Activated T-cell treated with anti-CD3 and anti-CD28 coated beads for 1 hour (primary cell): ENCODE data around the gene FAM240A.

Experiments
- DNase-seq: peaks from one replicate; pipeline ENCODE4 v3.0.0-alpha.2; 2020; ENCODE audit warnings: low read depth

Gene FAM240A

DNA sequence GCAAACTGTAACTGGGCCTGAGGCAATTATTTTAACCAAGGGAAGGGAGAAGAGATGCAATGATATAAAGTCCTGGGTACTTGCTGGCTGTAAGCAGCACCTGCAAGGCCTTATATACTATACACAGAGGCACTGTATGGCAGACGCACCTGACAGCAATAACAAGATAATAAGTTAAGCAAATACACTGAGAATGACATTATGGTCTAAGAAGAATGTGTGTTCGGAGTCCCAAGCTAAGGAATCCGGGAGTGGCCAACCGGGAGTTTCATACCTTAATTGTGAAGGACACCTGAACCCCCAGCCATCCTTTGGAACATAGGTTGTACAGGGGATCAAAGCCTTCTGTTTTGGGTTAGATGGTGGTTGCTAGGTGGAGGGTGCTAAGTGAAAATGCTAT, 13.7 kb downstream of the FAM240A start:
- no peak for DNase-seq

DNA sequence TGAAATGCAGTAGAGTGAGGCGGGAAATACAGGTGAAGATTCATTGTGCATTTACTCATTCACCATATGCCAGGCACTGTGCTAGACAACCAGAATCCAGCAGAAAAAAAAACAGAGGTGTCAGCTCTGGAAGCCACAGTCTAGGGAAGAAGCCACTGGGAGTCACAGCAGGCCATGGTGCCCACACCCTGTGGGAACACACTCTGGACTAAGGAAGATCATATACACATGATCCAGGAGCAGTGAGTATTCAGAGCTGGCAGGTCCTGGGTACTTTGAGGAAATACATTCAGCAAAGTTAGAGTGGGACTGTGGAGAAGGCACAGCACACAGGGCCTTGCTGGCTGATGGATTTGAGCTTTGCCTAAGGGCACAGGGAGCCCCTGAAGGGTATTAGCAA, 14.8 kb downstream of the FAM240A start:
- no peak for DNase-seq

DNA sequence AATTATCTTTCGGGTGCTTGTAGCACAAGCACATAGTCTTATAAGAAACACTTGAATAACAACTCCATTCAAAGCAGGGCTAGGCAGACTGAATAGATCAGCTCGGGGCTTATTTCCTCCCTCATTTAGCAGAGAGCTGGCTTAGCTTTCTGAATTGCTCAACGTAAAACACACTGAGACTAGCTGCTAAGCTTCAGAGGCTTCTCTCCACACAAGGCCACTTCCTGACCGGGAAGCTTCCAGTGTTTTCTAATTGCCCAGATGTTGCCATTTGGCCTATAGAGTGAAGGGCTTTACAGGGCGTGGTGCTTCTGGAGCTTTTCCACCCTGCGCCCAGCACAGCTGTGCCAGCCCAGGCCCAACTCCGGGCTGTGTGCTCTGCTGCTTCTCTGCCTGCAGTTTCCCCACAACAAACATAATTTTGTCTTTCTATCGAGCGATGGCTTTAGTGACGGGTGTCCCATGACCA, 16.6 kb downstream of the FAM240A start:
- DNase-seq = no peak

DNA sequence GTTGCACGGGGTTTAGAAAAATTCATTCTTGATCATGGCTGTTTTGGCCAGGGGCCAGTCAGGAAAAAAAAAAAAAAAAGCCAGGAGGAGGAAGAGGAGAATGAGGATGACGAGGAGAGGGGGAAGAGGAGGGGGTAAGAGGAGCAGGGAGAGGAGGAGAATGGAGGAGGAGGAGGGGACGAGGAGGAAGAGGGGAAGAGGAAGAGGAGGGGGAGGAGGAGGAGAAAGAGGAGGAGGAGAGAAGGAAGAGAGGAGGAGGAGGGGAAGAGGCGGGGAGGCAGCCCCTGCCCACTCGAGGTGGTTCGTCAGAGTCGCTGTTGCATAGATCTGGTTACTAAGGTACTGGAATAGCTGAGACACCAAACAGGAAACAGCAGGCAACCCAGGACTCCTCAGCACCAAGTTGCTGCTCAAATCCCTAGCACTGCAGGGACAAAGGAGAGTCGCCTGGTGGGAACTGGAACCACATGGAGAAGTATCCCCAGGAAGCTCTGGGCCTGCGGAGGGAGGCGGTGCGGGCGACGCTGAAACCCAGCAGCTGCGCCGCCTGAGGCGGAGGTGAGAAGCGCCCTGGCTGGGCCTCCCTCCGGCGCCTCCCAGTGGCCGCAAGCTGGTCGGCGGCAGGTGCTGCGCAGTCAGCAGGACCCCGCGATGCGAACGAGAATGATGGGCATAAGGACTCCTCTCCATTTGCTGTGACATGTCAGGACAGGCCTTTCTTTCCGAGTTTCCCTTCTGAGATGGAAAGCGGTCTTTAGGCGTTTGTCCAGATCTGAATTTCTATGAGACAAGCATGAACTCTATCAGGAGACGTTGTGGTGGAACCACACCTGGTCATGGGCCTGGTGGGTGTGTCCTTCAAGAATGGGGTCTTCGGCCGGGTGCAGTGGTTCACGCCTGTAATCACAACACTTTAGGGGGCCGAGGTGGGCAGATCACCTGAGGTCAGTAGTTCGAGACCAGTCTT, 17.5 kb downstream of the FAM240A start:
- DNase-seq = peak; percentile 68

DNA sequence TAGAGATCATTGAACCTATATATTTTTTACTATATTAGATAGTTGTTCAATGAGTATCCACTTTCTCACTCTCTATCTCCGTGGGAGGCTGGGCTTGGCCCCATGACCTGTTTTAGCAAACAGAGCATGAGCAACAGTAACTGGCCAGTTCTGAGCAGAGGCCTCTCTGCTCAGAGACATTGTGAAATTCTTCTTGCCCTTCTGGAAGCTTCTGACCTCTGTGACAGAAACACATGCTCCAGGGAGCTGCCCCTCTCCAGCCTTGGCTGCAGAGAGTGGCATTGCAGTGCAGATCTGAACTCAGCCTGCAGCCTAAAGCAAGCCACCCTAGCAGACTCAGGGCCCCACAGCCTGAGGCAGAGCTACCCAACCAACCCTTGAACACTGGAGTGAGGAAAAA, 20.5 kb downstream of the FAM240A start:
- no peak for DNase-seq

DNA sequence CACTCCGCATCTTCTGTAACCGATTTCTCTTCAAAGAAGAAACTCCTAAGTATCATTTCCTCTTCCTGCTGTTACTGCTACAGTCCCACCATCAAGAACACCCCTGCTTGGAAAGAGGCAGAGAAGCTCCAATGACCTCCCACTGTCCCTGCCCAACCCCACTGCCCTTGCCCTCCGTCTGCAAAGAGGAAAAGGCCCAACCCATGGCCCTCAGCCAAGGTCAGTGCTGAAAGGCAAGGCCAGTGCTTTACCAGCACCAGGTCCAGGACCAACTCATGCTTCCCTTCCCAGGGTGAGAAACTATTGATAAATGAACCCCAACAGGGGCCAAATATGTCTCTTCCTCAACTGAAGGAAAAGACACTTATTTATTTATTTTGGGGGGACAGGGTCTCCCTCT, 22.5 kb downstream of the FAM240A start:
- no peak for DNase-seq

DNA sequence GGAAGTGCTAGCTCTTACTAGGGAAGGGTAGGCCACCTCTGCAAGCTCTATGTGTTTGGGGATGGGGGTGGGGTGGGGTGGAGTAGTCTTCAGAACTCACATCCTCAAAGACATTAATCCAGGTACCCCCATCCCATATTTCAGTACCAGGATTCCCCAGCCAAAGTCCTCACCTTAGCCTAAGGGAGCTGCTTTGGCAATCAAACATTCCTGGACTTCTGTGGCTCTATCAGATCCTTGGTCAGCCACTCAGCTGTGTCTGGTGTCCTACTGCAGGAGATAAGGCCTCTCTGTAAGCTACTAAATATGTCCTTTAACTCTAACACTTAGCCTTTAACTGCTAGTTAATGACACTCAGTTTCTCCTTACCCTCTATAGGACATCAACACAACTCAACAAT, 26.9 kb downstream of the FAM240A start:
- DNase-seq = no peak

DNA sequence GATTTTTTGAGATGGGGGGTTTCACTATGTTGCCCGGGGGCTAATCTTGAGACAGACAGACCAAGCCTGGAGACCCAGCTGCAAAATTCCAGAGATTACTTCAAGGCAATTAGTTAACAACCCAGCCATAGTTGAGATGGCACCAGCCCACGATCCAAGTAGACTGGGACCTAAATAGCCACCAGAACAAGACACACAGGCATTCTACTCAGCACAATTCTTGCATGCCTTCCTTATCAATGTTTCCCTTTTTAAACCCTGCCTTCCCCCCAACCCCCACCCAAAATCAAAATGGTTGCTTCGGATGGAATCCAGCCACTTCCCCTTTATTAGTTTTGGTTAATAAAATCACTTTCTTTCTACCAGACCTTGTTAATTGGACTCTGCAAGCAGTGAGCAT, 28.6 kb downstream of the FAM240A start:
- no peak for DNase-seq

DNA sequence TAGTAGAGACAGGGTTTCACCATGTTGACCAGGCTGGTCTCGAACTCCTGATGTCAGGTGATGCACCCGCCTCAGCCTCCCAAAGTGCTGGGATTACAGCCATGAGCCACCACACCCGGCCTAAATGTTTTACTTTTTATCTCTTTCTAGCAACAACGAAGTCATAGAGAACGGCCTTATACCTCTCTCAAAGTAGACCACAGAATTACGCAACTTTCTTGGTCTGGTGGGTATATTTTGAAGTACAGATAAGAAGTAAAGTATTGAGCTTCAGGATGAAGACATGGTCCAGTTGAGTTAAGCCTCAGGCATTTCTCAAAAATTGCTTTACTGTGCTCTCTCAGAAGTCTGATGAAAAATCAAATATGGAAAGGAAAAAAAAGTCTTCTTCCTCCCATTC, 30.6 kb downstream of the FAM240A start:
- DNase-seq = no peak

DNA sequence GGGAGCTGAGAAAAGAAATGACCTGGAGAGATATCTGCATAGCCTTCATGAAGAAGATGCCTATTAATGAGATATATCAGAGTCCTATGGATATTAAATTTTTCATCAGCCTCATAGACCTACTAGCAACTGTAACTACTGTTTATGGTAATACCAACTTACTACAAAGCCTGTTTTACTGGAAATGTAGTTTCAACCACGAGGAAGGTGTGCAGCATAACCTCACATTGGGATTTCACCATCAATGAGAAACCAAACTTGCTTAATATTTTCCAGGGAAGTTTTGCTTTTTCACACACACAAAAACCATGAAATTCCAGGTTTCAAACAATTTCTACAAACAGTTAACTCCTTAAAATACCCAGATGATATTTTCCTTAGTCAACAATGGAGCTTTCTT, 31.4 kb downstream of the FAM240A start:
- no peak for DNase-seq

DNA sequence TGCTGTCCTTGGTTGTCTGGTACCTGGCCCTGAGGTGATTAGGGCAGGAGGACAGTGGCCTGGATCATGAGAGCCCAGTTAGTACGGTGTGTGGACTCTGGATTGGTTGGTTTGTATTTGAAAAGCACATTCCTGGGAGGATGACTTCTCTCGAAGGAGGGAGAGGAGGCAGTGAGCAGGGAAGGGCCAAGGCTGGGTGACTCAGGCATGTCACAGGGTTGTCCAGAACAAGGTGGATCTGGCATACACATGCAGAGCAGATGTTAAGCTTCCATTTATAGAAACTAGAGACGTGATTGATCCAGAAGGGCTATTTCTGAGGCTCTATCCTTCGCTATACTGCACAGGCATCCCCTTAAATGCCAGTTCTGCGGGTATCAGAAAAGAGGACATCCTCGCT, 34.4 kb downstream of the FAM240A start:
- no peak for DNase-seq

DNA sequence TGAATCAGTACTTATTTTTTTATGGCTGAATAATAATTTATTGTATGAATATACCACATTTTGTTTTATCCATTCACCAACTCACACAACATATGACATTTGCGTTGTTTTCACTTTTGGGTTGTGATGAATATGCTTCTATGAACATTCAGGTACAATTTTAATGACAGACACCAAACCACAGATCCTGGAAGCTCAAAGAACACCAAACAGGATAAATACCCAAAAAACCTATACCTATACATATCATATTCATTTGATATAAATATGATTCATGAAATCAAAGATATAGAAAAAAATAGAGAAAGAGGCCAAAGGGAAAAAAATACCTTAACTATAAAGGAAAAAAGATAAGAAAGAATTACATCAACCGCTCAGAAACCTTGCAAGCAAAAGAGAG, 35.8 kb downstream of the FAM240A start:
- no peak for DNase-seq

DNA sequence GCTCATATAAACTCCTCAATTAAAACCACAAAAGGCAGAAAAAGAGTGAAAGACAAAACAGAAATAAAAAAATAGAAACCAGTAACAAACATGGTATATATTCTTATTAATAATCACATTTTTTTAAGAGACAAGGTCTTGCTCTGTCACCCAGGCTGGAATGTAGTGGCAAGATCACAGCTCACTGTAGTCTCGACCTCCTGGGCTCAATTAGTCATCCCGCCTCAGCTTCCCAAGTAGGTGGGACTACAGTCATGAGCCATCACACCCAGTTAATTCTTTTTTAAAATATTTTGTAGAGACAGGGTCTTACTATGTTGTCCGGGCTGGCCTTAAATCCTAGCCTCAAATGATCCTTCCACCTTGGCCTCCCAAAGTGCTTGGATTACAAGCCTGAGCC, 37.1 kb downstream of the FAM240A start:
- no peak for DNase-seq

DNA sequence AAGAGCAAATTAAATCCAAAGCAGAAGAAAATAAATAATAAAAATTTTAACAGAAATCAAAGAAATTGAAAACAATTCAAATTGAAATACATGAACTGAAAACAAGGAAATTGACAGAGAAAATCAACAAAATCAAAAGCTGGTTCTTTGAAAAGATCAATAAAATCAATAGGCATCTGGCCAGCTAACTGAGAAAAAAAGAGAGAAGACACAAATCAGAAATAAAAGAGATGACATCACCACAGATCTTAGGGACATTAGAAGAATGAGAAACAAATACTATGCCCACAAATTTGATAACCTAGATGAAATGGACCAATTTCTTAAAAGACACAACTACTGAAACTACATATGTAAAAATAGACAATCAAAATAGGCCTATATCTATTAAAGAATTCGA, 38.8 kb downstream of the FAM240A start:
- no peak for DNase-seq

DNA sequence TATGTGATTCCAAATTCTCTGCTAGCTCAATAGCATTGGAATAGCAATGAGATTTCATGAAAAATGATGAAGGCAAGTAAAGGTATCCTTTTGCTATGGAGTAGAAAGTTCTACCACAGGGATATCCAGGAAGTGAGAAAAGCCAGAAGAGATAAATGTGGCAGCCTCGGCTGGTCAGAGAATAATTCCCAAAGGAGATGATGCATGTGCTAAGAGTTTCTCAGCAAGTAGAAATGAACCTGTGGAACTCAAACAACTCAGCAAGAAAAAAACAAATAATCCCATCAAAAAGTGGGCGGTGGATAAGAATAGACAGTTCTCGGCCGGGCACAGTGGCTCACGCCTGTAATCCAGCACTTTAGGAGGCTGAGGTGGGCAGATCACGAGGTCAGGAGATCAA, 42.9 kb downstream of the FAM240A start:
- DNase-seq = no peak

DNA sequence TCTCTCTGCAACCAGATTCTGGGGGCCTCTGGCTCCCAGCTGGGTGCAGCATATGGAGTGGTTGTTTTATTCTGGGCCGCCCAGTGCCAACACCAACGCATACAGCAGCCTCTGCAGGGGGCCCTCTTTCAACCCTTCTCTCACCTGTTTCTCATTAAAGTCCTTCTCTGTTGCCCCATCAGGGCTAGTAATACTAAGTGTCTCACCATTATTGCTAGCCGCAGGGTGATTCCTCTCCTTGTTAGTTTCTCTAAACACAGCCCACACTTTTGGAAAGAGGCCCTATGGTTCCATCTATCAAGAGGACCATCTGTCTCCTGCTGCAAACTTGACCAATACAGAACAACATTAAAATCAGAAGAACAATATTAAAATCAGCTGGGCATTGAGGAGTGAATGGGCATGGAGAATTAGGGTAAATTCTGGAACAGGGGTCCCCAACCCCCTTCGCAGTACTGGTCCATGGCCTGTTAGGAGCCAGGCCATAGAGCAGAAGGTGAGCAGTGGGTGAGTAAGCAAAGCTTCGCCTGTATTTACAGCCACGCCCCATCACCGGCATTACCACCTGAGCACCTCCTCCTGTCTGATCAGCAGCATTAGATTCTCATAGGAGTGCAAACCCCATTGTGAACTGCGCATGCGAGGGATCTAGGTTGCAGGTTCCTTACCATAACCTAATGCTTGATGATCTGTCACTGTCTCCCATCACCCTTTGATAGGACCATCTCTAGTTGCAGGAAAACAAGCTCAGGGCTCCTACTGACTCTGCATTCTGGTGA, 44.6 kb downstream of the FAM240A start:
- DNase-seq = no peak

DNA sequence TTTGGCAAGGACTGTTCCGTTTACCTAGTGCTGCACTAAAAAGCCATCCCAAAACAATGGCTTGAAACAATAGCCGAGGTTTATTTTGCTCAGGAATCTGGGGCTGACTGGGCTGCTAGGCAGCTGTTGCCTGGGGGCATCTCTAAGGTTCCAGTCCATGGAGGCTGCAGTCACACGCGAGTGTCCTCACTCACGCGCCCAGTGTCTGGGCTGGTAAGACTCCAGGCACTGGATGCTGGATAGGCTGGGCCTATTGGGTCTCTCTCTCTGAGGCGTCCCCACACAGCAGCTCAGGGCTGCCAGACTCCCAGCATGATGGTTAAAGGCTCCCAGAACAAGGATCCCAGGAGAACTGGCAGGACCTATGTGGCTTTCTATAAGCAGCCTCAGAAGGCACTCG, 47.0 kb downstream of the FAM240A start:
- no peak for DNase-seq

DNA sequence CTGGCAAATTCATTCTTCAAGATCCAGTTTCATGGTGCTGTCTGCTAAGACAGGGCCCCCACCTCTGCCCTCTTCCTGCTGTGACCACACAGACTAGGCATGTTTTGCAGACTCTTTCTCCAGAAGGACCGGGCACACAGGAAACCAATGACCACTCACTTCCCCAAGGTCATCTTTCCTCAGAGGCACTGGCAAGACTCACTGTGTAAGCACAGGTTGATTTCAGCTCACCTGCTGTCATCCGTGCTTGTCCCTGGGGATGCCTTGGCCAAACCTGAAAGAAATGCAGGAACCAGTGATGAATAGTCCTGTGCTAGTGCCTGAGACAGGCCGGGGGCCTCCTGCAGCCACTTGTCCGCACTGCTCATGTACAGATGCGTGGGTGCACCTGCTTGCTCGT, 47.7 kb downstream of the FAM240A start:
- no peak for DNase-seq

DNA sequence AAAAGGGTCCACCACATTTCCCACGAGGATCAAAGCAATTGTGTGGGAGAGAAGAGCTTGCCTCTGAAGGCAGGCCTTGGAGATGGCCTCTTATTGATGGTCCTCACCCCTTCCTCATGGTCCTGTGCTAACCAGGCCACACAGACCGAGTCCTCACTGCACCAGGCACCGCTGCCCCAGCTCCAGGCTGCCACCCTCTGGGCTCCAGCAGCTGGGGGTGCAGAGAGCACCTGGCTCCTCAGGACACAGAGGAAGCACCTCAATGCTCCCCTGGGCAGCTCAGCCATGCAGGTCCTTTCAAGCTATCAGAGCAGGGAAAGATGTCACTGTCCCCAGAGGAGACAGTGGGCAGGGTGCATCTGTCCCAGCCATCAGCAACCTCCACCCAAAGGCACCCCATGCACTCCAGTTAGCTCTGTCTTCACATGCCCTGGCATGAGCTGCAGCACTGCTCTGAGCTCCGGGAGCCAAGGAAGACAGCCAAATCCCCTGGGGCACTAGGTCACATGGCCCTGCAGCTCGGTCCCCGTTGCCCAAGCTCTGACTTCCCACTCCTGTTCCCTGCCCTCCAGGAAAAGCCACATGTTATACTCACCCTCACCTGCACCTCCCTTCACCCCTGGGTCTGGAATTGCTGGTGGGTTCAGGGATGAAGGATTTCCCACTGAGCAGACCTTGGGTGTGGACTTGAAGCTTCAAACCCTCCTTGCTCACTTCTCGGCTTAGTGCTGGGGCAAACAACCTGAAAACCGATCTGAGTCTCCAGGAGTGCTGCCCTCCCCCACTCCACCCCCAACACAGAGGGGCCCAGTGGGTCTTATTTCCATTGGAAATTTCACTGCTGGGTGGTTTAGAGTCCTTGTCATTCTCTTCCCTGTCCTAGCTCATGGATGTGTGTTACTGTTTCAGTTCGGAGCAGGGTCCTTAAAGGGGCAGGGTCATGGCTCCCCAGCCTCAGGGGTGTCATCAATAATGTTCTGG, 48.5 kb downstream of the FAM240A start:
- no peak for DNase-seq

DNA sequence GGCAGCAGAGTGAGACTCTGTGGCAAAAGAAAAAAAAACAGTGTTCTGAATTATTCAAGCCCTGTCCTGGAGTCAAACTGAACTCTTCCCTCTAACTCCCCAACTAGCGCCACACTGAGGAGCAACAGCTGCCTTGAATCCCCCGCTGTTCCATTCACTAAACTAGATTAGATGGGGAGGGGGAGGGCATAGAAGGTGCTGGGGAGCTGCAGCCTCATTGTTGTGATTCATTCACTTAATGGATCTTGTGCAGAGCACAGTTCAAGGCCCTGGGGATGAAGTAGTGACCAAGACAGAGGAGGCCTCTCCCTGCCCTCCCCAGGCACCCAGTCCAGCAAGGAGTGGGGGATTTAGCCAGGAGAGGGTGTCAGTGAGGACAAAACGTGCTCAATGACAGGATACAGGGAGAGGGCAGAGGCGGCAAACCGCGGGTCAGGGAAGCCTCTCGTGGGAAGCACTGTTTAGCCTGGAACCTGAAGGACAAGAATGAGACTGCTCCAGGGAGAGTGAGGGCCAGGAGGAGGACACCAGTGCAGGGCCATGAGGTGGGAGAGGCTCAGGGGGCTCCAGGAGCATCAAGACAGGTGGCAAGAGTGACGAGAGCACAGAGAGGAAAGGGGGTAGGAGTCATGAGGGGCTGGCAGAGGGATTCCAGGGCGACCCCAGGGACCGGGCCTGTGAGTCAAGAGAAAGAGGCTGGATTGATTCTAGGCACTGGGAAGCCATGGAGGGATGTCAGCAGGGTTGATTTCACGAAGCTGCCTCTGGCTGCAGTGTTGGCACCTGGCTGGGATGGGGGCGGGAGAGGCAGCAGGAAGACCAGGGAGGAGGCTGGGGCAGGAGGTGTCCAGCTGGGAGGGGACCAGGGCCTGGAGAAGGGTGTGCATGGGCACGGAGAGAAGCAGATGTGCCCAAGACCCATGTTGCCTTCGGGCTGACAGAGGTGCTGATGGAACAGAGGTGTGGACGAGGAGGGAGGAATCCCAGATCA, 49.7 kb downstream of the FAM240A start:
- no peak for DNase-seq
